ENCODE data around the gene TRIM38. TPM values are rescaled to one million over a fixed set of nuclear protein-coding genes. Genes with fewer than 3 reads are reported as not detected.
A peak's percentile ranks its signal among the peaks of the same experiment; 100 is the strongest.

Gene TRIM38
- total and polyA plus RNA-seq, 2 of the 13 experiments (the other 11 are each of a cell fraction or from before 2014, with no cell fraction given) = 2.5 to 3.1 TPM

DNA sequence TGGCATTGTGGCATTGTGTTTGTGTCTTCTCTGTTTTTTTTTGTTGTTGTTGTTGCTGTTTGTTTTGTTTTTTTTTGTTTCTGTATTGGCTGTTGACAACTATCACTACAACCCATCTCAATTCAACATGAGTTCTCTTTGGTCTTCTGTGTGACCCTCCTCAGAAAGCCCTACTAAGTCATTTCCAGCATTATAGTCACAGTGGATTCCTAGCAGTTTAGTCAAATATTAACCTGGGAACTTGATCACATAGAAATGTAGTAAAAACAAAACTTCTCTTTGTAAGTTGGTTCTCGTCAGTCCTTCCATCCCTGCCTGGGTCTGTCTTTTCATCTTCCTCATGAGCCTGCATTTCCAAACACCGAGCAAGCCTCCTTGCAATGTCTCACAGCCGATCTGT lies 48.9 kb upstream of the TRIM38 start (continued):
- TF ChIP-seq REPIN1 (CRISPR knock-in tag; IDR thresholded peaks at IDR 0.05; ENCODE audit: borderline replicate concordance, low read depth) (no peak), CHD4 (IDR thresholded peaks at IDR 0.05; ENCODE audit: borderline replicate concordance, low read length) (no peak), SOX6 (IDR thresholded peaks at IDR 0.05) (no peak), SOX6 (CRISPR knock-in tag; IDR thresholded peaks at IDR 0.05) (peak; percentile 54; the same call in 1 of the 2 replicates), ZNF337 (CRISPR knock-in tag; IDR thresholded peaks at IDR 0.05; ENCODE audit: borderline replicate concordance, low read depth) (no peak), ZNF788 (CRISPR knock-in tag; IDR thresholded peaks at IDR 0.05; ENCODE audit: borderline replicate concordance) (no peak), ESRRA (CRISPR knock-in tag; IDR thresholded peaks at IDR 0.05; ENCODE audit: low read depth) (no peak)
- TF ChIP-seq, protein P1, sequence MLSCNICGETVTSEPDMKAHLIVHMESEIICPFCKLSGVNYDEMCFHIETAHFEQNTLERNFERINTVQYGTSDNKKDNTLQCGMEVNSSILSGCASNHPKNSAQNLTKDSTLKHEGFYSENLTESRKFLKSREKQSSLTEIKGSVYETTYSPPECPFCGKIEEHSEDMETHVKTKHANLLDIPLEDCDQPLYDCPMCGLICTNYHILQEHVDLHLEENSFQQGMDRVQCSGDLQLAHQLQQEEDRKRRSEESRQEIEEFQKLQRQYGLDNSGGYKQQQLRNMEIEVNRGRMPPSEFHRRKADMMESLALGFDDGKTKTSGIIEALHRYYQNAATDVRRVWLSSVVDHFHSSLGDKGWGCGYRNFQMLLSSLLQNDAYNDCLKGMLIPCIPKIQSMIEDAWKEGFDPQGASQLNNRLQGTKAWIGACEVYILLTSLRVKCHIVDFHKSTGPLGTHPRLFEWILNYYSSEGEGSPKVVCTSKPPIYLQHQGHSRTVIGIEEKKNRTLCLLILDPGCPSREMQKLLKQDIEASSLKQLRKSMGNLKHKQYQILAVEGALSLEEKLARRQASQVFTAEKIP (CRISPR knock-in tag; IDR thresholded peaks at IDR 0.05; ENCODE audit: borderline replicate concordance) = no peak
- TF ChIP-seq, protein P2, sequence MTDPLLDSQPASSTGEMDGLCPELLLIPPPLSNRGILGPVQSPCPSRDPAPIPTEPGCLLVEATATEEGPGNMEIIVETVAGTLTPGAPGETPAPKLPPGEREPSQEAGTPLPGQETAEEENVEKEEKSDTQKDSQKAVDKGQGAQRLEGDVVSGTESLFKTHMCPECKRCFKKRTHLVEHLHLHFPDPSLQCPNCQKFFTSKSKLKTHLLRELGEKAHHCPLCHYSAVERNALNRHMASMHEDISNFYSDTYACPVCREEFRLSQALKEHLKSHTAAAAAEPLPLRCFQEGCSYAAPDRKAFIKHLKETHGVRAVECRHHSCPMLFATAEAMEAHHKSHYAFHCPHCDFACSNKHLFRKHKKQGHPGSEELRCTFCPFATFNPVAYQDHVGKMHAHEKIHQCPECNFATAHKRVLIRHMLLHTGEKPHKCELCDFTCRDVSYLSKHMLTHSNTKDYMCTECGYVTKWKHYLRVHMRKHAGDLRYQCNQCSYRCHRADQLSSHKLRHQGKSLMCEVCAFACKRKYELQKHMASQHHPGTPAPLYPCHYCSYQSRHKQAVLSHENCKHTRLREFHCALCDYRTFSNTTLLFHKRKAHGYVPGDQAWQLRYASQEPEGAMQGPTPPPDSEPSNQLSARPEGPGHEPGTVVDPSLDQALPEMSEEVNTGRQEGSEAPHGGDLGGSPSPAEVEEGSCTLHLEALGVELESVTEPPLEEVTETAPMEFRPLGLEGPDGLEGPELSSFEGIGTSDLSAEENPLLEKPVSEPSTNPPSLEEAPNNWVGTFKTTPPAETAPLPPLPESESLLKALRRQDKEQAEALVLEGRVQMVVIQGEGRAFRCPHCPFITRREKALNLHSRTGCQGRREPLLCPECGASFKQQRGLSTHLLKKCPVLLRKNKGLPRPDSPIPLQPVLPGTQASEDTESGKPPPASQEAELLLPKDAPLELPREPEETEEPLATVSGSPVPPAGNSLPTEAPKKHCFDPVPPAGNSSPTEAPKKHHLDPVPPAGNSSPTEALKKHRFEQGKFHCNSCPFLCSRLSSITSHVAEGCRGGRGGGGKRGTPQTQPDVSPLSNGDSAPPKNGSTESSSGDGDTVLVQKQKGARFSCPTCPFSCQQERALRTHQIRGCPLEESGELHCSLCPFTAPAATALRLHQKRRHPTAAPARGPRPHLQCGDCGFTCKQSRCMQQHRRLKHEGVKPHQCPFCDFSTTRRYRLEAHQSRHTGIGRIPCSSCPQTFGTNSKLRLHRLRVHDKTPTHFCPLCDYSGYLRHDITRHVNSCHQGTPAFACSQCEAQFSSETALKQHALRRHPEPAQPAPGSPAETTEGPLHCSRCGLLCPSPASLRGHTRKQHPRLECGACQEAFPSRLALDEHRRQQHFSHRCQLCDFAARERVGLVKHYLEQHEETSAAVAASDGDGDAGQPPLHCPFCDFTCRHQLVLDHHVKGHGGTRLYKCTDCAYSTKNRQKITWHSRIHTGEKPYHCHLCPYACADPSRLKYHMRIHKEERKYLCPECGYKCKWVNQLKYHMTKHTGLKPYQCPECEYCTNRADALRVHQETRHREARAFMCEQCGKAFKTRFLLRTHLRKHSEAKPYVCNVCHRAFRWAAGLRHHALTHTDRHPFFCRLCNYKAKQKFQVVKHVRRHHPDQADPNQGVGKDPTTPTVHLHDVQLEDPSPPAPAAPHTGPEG (CRISPR knock-in tag; IDR thresholded peaks at IDR 0.05) = no peak
- TF ChIP-seq, protein P3, sequence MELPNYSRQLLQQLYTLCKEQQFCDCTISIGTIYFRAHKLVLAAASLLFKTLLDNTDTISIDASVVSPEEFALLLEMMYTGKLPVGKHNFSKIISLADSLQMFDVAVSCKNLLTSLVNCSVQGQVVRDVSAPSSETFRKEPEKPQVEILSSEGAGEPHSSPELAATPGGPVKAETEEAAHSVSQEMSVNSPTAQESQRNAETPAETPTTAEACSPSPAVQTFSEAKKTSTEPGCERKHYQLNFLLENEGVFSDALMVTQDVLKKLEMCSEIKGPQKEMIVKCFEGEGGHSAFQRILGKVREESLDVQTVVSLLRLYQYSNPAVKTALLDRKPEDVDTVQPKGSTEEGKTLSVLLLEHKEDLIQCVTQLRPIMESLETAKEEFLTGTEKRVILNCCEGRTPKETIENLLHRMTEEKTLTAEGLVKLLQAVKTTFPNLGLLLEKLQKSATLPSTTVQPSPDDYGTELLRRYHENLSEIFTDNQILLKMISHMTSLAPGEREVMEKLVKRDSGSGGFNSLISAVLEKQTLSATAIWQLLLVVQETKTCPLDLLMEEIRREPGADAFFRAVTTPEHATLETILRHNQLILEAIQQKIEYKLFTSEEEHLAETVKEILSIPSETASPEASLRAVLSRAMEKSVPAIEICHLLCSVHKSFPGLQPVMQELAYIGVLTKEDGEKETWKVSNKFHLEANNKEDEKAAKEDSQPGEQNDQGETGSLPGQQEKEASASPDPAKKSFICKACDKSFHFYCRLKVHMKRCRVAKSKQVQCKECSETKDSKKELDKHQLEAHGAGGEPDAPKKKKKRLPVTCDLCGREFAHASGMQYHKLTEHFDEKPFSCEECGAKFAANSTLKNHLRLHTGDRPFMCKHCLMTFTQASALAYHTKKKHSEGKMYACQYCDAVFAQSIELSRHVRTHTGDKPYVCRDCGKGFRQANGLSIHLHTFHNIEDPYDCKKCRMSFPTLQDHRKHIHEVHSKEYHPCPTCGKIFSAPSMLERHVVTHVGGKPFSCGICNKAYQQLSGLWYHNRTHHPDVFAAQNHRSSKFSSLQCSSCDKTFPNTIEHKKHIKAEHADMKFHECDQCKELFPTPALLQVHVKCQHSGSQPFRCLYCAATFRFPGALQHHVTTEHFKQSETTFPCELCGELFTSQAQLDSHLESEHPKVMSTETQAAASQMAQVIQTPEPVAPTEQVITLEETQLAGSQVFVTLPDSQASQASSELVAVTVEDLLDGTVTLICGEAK (IDR thresholded peaks at IDR 0.05) = no peak
- TF ChIP-seq, protein P3 (CRISPR knock-in tag; IDR thresholded peaks at IDR 0.05) = no peak
- TF ChIP-seq, protein P4, sequence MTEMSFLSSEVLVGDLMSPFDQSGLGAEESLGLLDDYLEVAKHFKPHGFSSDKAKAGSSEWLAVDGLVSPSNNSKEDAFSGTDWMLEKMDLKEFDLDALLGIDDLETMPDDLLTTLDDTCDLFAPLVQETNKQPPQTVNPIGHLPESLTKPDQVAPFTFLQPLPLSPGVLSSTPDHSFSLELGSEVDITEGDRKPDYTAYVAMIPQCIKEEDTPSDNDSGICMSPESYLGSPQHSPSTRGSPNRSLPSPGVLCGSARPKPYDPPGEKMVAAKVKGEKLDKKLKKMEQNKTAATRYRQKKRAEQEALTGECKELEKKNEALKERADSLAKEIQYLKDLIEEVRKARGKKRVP (CRISPR knock-in tag; IDR thresholded peaks at IDR 0.05) = no peak
